Measurements from ENCODE around the gene CADM1.

GRCh38 chr11:115241899-115242298 is 262.3 kb downstream of the CADM1 start:
- TF ChIP-seq MAX (IDR thresholded peaks at IDR 0.05; ENCODE audit: insufficient read depth, insufficient read length) = no peak
- TF ChIP-seq JUN (IDR thresholded peaks at IDR 0.05; ENCODE audit: borderline replicate concordance, insufficient read depth, insufficient read length, low read depth) = no peak
- TF ChIP-seq POLR2A (IDR thresholded peaks at IDR 0.05; ENCODE audit: low read depth, low read length) = no peak
- TF ChIP-seq CTCF (IDR thresholded peaks at IDR 0.05; ENCODE audit: extremely low read depth in 1 of 2, insufficient read depth in 1 of 2, low read depth in 1 of 2, low read length in 2 of 2) = no peak
- no peak for TF ChIP-seq EZH2 (IDR thresholded peaks at IDR 0.05; ENCODE audit: borderline replicate concordance, low read depth, low read length, severe bottlenecking)
- no peak for TF ChIP-seq POLR2AphosphoS5 (IDR thresholded peaks at IDR 0.05; ENCODE audit: insufficient read depth, low read depth, low read length)
